Activated CD8-positive, alpha-beta memory T cell treated with anti-CD3 and anti-CD28 coated beads, Interleukin-2, amount 10 ng/mL, durations not matched to agents 7 days and 5 days (primary cell): Measurements from ENCODE around the gene ZFP1. TPM values are rescaled to one million over a fixed set of nuclear protein-coding genes. Genes with fewer than 3 reads are reported as not detected.
A peak's percentile ranks its signal among the peaks of the same experiment; 100 is the strongest.

Source experiments
- ATAC-seq: fragments of 150-1000 bp; cut with Tn5 transposase; one replicate; pipeline ENCODE4 v1.10.0; 2021; ENCODE audit warnings: moderate library complexity
- CTCF ChIA-PET: fragments of 350-600 bp; sonication (Branson Sonifier 250); formaldehyde crosslinking; loops from one replicate; lab custom pipeline; 2021; ENCODE audit warnings: antibody characterized with exemption; lab: Charles Lee
- DNase-seq: peaks from one replicate; pipeline ENCODE4 v3.0.0-alpha.2; 2020
- H3K27ac Mint-ChIP-seq: one replicate; pipeline ENCODE4 v1.8.0; 2021; ENCODE audit warnings: mild to moderate bottlenecking, mixed read lengths
- H3K27me3 Mint-ChIP-seq: one replicate; pipeline ENCODE4 v1.8.0; 2021; ENCODE audit warnings: mixed read lengths
- H3K36me3 Mint-ChIP-seq: one replicate; pipeline ENCODE4 v1.8.0; 2021; ENCODE audit warnings: mild to moderate bottlenecking, mixed read lengths
- H3K4me1 Mint-ChIP-seq: one replicate; pipeline ENCODE4 v1.8.0; 2021; ENCODE audit warnings: mixed read lengths
- H3K4me3 Mint-ChIP-seq: one replicate; pipeline ENCODE4 v1.8.0; 2021; ENCODE audit warnings: mild to moderate bottlenecking, moderate library complexity, mixed read lengths
- H3K9me3 Mint-ChIP-seq: one replicate; pipeline ENCODE4 v1.8.0; 2022; ENCODE audit warnings: low read depth, mixed read lengths
- total RNA-seq, 2 experiments: library from RNA; stranded (reverse); gene quantifications; one replicate each; pipeline ENCODE4 v1.2.3, GENCODE V29; 2021

ZFP1 gene
- total RNA-seq, 2 experiments from 2014 or later, result 13.6 to 15.6 TPM

- peaks cover 2% of the 10 kb centered on the region for H3K36me3 Mint-ChIP-seq
- peaks cover 8% of the 10 kb centered on the region for H3K4me1 Mint-ChIP-seq
- CTCF ChIA-PET, result interaction anchor here (1.9 kb wide), 1 partner anchor 28 kb away, joined by 4 read pairs; no protein-coding TSS in a partner anchor
- no peak overlapping the region for H3K4me3 Mint-ChIP-seq
- H3K9me3 Mint-ChIP-seq, result peaks cover 2% of the 10 kb centered on the region
- no peak overlapping the region for H3K27ac Mint-ChIP-seq
- no peaks in the 10 kb centered on the region for H3K27me3 Mint-ChIP-seq
- ATAC-seq (no peak), DNase-seq (no peak)
These were observed 8.8 kb upstream of the ZFP1 start for GRCh38 chr16:75139498-75139897.

- CTCF ChIA-PET, result no interaction called here
- no peak overlapping the region for H3K4me3 Mint-ChIP-seq
- DNase-seq (no peak), ATAC-seq (no peak)
- H3K27me3 Mint-ChIP-seq, result no peaks in the 10 kb centered on the region
- H3K27ac Mint-ChIP-seq, result no peak overlapping the region
- H3K4me1 Mint-ChIP-seq, result peaks cover 6% of the 10 kb centered on the region
- H3K36me3 Mint-ChIP-seq, result peaks cover under 1% of the 10 kb centered on the region
- H3K9me3 Mint-ChIP-seq, result peaks cover 2% of the 10 kb centered on the region
These were observed 4.4 kb upstream of the ZFP1 start for GRCh38 chr16:75143941-75144340.

GRCh38 chr16:75147968-75148310, 385 bp upstream of the ZFP1 start:
- H3K4me3 Mint-ChIP-seq, result peak overlapping the region; percentile 86
- H3K36me3 Mint-ChIP-seq, result peaks cover 32% of the 10 kb centered on the region
- peak overlapping the region; percentile 77 for H3K27ac Mint-ChIP-seq
- CTCF ChIA-PET, result no interaction called here
- H3K27me3 Mint-ChIP-seq, result no peaks in the 10 kb centered on the region
- H3K4me1 Mint-ChIP-seq, result peaks cover 26% of the 10 kb centered on the region
- ATAC-seq (no peak), DNase-seq (no peak)
- peaks cover 16% of the 10 kb centered on the region for H3K9me3 Mint-ChIP-seq

- H3K4me1 Mint-ChIP-seq, result peaks cover 26% of the 10 kb centered on the region
- ATAC-seq (no peak), DNase-seq (no peak)
- H3K27me3 Mint-ChIP-seq, result no peaks in the 10 kb centered on the region
- H3K27ac Mint-ChIP-seq, result no peak overlapping the region
- H3K4me3 Mint-ChIP-seq, result no peak overlapping the region
- H3K9me3 Mint-ChIP-seq, result peaks cover 22% of the 10 kb centered on the region
- CTCF ChIA-PET, result no interaction called here
- peaks cover 64% of the 10 kb centered on the region for H3K36me3 Mint-ChIP-seq
These were observed 3.5 kb downstream of the ZFP1 start for GRCh38 chr16:75151798-75152197.

- DNase-seq, result no peak
- Mint-ChIP-seq H3K27me3 (no peaks in the 10 kb centered on the region), H3K36me3 (peaks cover 71% of the 10 kb centered on the region), H3K27ac (no peak overlapping the region), H3K4me3 (no peak overlapping the region), H3K4me1 (peaks cover 23% of the 10 kb centered on the region), H3K9me3 (peaks cover 22% of the 10 kb centered on the region)
- ATAC-seq, result no peak
- CTCF ChIA-PET, result no interaction called here
These were observed 4.3 kb downstream of the ZFP1 start for GRCh38 chr16:75152635-75153034.

- no peak overlapping the region for H3K27ac Mint-ChIP-seq
- no peaks in the 10 kb centered on the region for H3K27me3 Mint-ChIP-seq
- H3K4me3 Mint-ChIP-seq, result no peak overlapping the region
- H3K36me3 Mint-ChIP-seq, result peaks cover 78% of the 10 kb centered on the region
- H3K9me3 Mint-ChIP-seq, result peaks cover 19% of the 10 kb centered on the region
- ATAC-seq, result no peak
- CTCF ChIA-PET, result interaction anchor here (1.3 kb wide), 2 partner anchors 10 to 49 kb away, joined by 3 read pairs; no protein-coding TSS in a partner anchor
- no peaks in the 10 kb centered on the region for H3K4me1 Mint-ChIP-seq
- no peak for DNase-seq
These were observed 12.1 kb downstream of the ZFP1 start for GRCh38 chr16:75160386-75160785.

- Mint-ChIP-seq H3K27ac (no peak overlapping the region), H3K4me3 (no peak overlapping the region), H3K36me3 (peaks cover 76% of the 10 kb centered on the region), H3K4me1 (no peaks in the 10 kb centered on the region), H3K27me3 (no peaks in the 10 kb centered on the region), H3K9me3 (peaks cover 51% of the 10 kb centered on the region)
- DNase-seq (no peak), ATAC-seq (no peak)
- CTCF ChIA-PET, result interaction anchor here (0.7 kb wide), 1 partner anchor 9 kb away, joined by 3 read pairs; no protein-coding TSS in a partner anchor
These were observed 21.6 kb downstream of the ZFP1 start for GRCh38 chr16:75169899-75170405.

- Mint-ChIP-seq H3K4me1 (no peaks in the 10 kb centered on the region), H3K27me3 (no peaks in the 10 kb centered on the region), H3K36me3 (peaks cover 57% of the 10 kb centered on the region), H3K4me3 (no peak overlapping the region), H3K9me3 (peaks cover 54% of the 10 kb centered on the region), H3K27ac (no peak overlapping the region)
- CTCF ChIA-PET, result interaction anchor here (1.5 kb wide), 1 partner anchor 30 kb away, joined by 3 read pairs; no protein-coding TSS in a partner anchor
- ATAC-seq, result no peak
- no peak for DNase-seq
These were observed 24.3 kb downstream of the ZFP1 start for GRCh38 chr16:75172578-75172977.

- CTCF ChIA-PET, result interaction anchor here (1.2 kb wide), 1 partner anchor 177 kb away, joined by 3 read pairs; the partner anchor contains the start of gene ZNRF1
- Mint-ChIP-seq H3K4me1 (peaks cover 3% of the 10 kb centered on the region), H3K4me3 (no peak overlapping the region), H3K27ac (no peak overlapping the region), H3K27me3 (no peaks in the 10 kb centered on the region), H3K36me3 (peaks cover 32% of the 10 kb centered on the region), H3K9me3 (peaks cover 41% of the 10 kb centered on the region)
- DNase-seq (no peak), ATAC-seq (no peak)
These were observed 26.8 kb downstream of the ZFP1 start for GRCh38 chr16:75175074-75175473.

- Mint-ChIP-seq H3K27ac (no peak overlapping the region), H3K4me3 (no peak overlapping the region), H3K27me3 (peaks cover 2% of the 10 kb centered on the region), H3K9me3 (peaks cover 35% of the 10 kb centered on the region), H3K36me3 (peaks cover 16% of the 10 kb centered on the region), H3K4me1 (peaks cover 3% of the 10 kb centered on the region)
- CTCF ChIA-PET, result no interaction called here
- ATAC-seq, result no peak
- no peak for DNase-seq
These were observed 28.6 kb downstream of the ZFP1 start for GRCh38 chr16:75176926-75177325.

- Mint-ChIP-seq H3K27me3 (peaks cover 6% of the 10 kb centered on the region), H3K4me3 (no peak overlapping the region), H3K4me1 (peaks cover 3% of the 10 kb centered on the region), H3K36me3 (peaks cover 7% of the 10 kb centered on the region), H3K27ac (no peak overlapping the region), H3K9me3 (peaks cover 18% of the 10 kb centered on the region)
- CTCF ChIA-PET, result no interaction called here
- DNase-seq, result no peak
- ATAC-seq, result no peak
These were observed 30.9 kb downstream of the ZFP1 start for GRCh38 chr16:75179208-75179607.

- no peaks in the 10 kb centered on the region for H3K36me3 Mint-ChIP-seq
- H3K9me3 Mint-ChIP-seq, result peaks cover 10% of the 10 kb centered on the region
- CTCF ChIA-PET, result interaction anchor here (3.4 kb wide), 1 partner anchor 18 kb away, joined by 13 read pairs; no protein-coding TSS in a partner anchor
- no peak for ATAC-seq
- no peak overlapping the region for H3K27ac Mint-ChIP-seq
- H3K4me3 Mint-ChIP-seq, result no peak overlapping the region
- peaks cover 3% of the 10 kb centered on the region for H3K4me1 Mint-ChIP-seq
- H3K27me3 Mint-ChIP-seq, result peaks cover 12% of the 10 kb centered on the region
- no peak for DNase-seq
These were observed 33.3 kb downstream of the ZFP1 start for GRCh38 chr16:75181630-75182029.

GRCh38 chr16:75188832-75189477, 40.6 kb downstream of the ZFP1 start:
- CTCF ChIA-PET, result interaction anchor here (3.7 kb wide), 1 partner anchor 10 kb away, joined by 17 read pairs; no protein-coding TSS in a partner anchor

More at GRCh38 chr16:75188832-75189477, 40.6 kb downstream of the ZFP1 start:
- ATAC-seq, result no peak
- Mint-ChIP-seq H3K9me3 (no peaks in the 10 kb centered on the region), H3K27me3 (peaks cover 6% of the 10 kb centered on the region), H3K4me3 (no peak overlapping the region), H3K27ac (no peak overlapping the region), H3K36me3 (no peaks in the 10 kb centered on the region), H3K4me1 (no peaks in the 10 kb centered on the region)
- DNase-seq, result no peak
